ENCODE data around the gene SYNC.
A peak's percentile ranks its signal among the peaks of the same experiment; 100 is the strongest.

Gene SYNC

GRCh38 chr1:32702599-32703478, at the start of gene SYNC:
SYNC (minus strand) TSS chr1:32702770; CDS start chr1:32702660, 110 bp downstream.
- ChIA-PET POLR2A (interaction anchor here (1.0 to 1.3 kb wide), 2 partner anchors 9 to 52 kb away, joined by 4 read pairs; partner anchors contain the start of gene RBBP4), CTCF (interaction anchor here (1.0 to 1.4 kb wide), 2 partner anchors 9 to 10 kb away, joined by 4 read pairs; no protein-coding TSS in a partner anchor)
- TF ChIP-seq FOXM1 (IDR thresholded peaks at IDR 0.05; ENCODE audit: borderline replicate concordance) (0 out of 2 replicates have a peak, but pooled peaks have one; percentile 5), SP1 (IDR thresholded peaks at IDR 0.05) (no peak), ELF4 (IDR thresholded peaks at IDR 0.05) (no peak)
- DNase-seq (ENCODE audit: extremely low spot score): peak; percentile 68

- TF ChIP-seq LEF1 (IDR thresholded peaks at IDR 0.05; ENCODE audit: borderline replicate concordance) (no peak), FOXK2 (IDR thresholded peaks at IDR 0.05) (no peak), PKNOX1 (IDR thresholded peaks at IDR 0.05) (no peak), TARDBP (IDR thresholded peaks at IDR 0.05) (no peak), SUZ12 (IDR thresholded peaks at IDR 0.05) (no peak), FOXA1 (IDR thresholded peaks at IDR 0.05) (no peak)
- ChIA-PET CTCF (interaction anchor here (0.7 to 2.3 kb wide), 3 partner anchors 10 to 38 kb away, joined by 4 to 8 read pairs (median 5); no protein-coding TSS in a partner anchor), POLR2A (no interaction called here)
- DNase-seq (ENCODE audit: extremely low spot score): no peak
Measured at GRCh38 chr1:32749771-32750170, 47.2 kb upstream of the SYNC start.

- DNase-seq (ENCODE audit: extremely low spot score): no peak
- TF ChIP-seq SUZ12 (IDR thresholded peaks at IDR 0.05) (no peak), ARNT (IDR thresholded peaks at IDR 0.05) (no peak), ELF4 (IDR thresholded peaks at IDR 0.05) (no peak), TARDBP (IDR thresholded peaks at IDR 0.05) (no peak), LEF1 (IDR thresholded peaks at IDR 0.05; ENCODE audit: borderline replicate concordance) (no peak), CTBP1 (IDR thresholded peaks at IDR 0.05; ENCODE audit: borderline replicate concordance) (no peak), L3MBTL2 (conservative IDR thresholded peaks at IDR 0.05) (no peak), NFRKB (IDR thresholded peaks at IDR 0.05) (no peak), FOXA1 (IDR thresholded peaks at IDR 0.05) (no peak), FOXK2 (IDR thresholded peaks at IDR 0.05) (no peak), BHLHE40 (IDR thresholded peaks at IDR 0.05; ENCODE audit: borderline replicate concordance) (no peak)
- CTCF ChIA-PET: interaction anchor here (0.7 to 0.8 kb wide), 2 partner anchors 10 to 37 kb away, joined by 4 to 5 read pairs; no protein-coding TSS in a partner anchor
- POLR2A ChIA-PET: no interaction called here
Measured at GRCh38 chr1:32749332-32749731, 46.8 kb upstream of the SYNC start.

GRCh38 chr1:32748926-32749325, 46.4 kb upstream of the SYNC start:
- DNase-seq (ENCODE audit: extremely low spot score): no peak
- POLR2A ChIA-PET: no interaction called here
- no peak for TF ChIP-seq ELF4 (IDR thresholded peaks at IDR 0.05)
- TF ChIP-seq BHLHE40 (IDR thresholded peaks at IDR 0.05; ENCODE audit: borderline replicate concordance): no peak
- no peak for TF ChIP-seq CTBP1 (IDR thresholded peaks at IDR 0.05; ENCODE audit: borderline replicate concordance)
- no peak for TF ChIP-seq FOXM1 (IDR thresholded peaks at IDR 0.05; ENCODE audit: borderline replicate concordance)
- no peak for TF ChIP-seq PKNOX1 (IDR thresholded peaks at IDR 0.05)
- CTCF ChIA-PET: interaction anchor here (0.8 kb wide), 1 partner anchor 36 kb away, joined by 5 read pairs; no protein-coding TSS in a partner anchor

GRCh38 chr1:32748348-32748747, 45.8 kb upstream of the SYNC start:
- TF ChIP-seq CTBP1 (IDR thresholded peaks at IDR 0.05; ENCODE audit: borderline replicate concordance) (no peak), LEF1 (IDR thresholded peaks at IDR 0.05; ENCODE audit: borderline replicate concordance) (no peak), SUZ12 (IDR thresholded peaks at IDR 0.05) (no peak), NFRKB (IDR thresholded peaks at IDR 0.05) (no peak), SP1 (IDR thresholded peaks at IDR 0.05) (no peak), TARDBP (IDR thresholded peaks at IDR 0.05) (no peak), FOXA1 (IDR thresholded peaks at IDR 0.05) (no peak), ELF4 (IDR thresholded peaks at IDR 0.05) (no peak), ZNF384 (IDR thresholded peaks at IDR 0.05) (no peak), BHLHE40 (IDR thresholded peaks at IDR 0.05; ENCODE audit: borderline replicate concordance) (no peak), L3MBTL2 (conservative IDR thresholded peaks at IDR 0.05) (no peak), ARNT (IDR thresholded peaks at IDR 0.05) (no peak), FOXK2 (IDR thresholded peaks at IDR 0.05) (no peak), FOXM1 (IDR thresholded peaks at IDR 0.05; ENCODE audit: borderline replicate concordance) (no peak), HDGF (IDR thresholded peaks at IDR 0.05; ENCODE audit: borderline replicate concordance) (no peak), PKNOX1 (IDR thresholded peaks at IDR 0.05) (no peak)
- ChIA-PET CTCF (no interaction called here), POLR2A (no interaction called here)
- no peak for DNase-seq (ENCODE audit: extremely low spot score)

- TF ChIP-seq L3MBTL2 (conservative IDR thresholded peaks at IDR 0.05) (no peak), PKNOX1 (IDR thresholded peaks at IDR 0.05) (no peak), SUZ12 (IDR thresholded peaks at IDR 0.05) (no peak), FOXK2 (IDR thresholded peaks at IDR 0.05) (no peak), FOXM1 (IDR thresholded peaks at IDR 0.05; ENCODE audit: borderline replicate concordance) (no peak), HDGF (IDR thresholded peaks at IDR 0.05; ENCODE audit: borderline replicate concordance) (no peak), ELF4 (IDR thresholded peaks at IDR 0.05) (no peak), BHLHE40 (IDR thresholded peaks at IDR 0.05; ENCODE audit: borderline replicate concordance) (no peak)
- no peak for DNase-seq (ENCODE audit: extremely low spot score)
- POLR2A ChIA-PET: no interaction called here
- CTCF ChIA-PET: interaction anchor here (0.6 kb wide), 1 partner anchor 47 kb away, joined by 3 read pairs; no protein-coding TSS in a partner anchor
Measured at GRCh38 chr1:32746130-32746529, 43.6 kb upstream of the SYNC start.

All from HEK293T (cell line).